Stimulated activated CD8-positive, alpha-beta memory T cell treated with anti-CD3 and anti-CD28 coated beads, Interleukin-15, amount 100 ng/mL, for 1 hour (primary cell): ENCODE measurements around the gene CLN3.
"Not testable (repeated sequence)": the region's sequence is repeated elsewhere in the genome, so short reads cannot be mapped to it uniquely, and the experiment has no call there.

Experiments used
- DNase-seq: peaks from one replicate; pipeline ENCODE4 v3.0.0-alpha.2; 2020; ENCODE audit warnings: low read depth

CLN3 gene

DNA sequence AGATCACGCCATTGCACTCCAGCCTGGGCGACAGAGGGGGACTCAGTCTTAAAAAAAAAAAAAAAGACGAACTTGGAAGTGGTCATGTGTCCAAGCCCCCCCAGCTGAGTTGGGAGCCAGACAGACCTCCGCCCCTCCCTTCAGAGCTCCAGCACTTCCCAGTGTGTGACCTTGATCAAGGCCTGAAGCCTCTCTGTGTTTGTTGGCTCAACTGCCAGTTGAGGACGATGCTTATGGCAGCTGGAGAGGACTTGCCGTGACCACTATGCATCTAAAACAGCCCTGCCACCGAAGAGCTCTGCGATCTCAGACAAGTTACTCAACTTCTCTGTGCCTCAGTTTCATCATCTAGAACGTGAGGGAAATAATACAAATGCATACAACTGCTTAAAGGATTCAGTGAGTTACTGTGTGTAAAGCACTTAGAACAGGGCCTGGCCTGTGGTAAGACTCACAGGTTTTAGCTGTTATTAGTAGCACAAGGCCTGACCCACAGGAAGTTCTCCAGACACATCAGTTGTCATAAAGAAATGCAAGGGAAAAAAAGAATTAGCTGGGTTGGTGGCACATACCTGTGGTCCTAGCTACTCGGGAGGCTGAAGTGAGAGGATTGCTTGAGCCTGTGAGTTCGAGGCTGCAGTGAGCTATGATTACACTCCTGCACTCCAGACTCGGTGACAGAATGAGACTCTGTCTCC lies 21.8 kb upstream of the CLN3 start:
- DNase-seq: no peak

DNA sequence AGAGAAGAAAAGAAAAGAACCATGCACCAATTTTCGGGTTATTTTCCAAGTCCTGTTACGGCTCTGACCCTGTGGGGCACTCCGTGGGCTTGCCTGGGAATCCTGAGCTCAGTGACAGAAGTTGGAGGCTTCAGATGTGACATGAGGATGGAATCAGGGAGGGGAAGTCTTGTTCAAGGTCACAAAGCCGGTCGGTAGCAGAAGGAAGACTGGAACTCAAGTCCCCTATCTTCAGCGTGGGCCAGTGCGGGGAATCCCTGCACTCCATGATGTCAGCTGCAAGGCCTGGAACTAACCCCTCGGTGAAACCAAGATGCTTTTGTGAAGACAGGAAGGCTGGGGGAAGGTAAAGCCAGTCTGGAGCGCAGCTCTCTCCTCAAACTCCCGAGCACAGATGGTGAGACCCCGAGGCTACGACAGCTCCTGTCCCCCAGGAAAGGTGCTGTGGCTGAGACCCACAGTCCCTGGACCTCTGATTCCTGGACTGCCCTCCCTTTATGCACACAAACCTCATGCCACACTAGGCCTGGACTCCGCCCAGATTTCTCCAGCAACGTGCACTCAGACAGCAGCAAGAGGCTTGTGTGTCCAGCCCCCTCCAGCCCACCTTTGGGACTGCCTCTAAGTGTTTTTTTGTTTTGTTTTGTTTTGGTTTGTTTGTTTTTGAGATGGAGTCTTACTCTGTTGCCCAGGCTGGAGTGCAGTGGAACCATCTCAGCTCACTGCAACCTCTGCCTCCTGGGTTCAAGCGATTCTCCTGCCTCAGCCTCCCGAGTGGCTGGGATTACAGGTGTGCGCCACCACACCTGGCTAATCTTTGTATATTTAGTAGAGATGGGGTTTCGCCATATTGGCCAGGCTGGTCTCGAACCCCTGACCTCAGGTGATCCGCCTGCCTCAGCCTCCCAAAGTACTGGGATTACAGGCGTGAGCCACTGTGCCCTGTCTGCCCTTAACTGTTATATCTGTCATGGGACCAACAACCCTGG lies 20.2 kb upstream of the CLN3 start:
- no peak for DNase-seq

DNA sequence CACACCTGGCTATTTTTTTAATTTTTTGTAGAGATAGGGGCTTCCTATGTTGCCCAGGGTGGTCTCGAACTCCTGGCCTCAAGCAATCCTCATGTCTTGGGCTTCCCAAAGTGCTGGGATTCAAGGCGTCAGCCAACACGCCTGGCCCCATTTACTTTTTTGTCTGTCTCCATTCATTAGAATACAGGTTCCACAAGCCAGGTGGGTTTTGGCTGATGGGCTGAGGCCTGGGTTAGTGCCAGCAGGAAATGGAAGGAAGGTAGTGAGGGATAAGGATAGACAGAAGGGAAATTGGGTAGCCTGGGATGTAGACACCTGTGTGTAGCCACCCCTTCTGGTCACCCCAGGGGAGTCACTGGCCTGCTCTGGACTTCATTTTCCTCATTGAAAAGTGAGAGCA lies 19.2 kb upstream of the CLN3 start:
- DNase-seq: no peak

DNA sequence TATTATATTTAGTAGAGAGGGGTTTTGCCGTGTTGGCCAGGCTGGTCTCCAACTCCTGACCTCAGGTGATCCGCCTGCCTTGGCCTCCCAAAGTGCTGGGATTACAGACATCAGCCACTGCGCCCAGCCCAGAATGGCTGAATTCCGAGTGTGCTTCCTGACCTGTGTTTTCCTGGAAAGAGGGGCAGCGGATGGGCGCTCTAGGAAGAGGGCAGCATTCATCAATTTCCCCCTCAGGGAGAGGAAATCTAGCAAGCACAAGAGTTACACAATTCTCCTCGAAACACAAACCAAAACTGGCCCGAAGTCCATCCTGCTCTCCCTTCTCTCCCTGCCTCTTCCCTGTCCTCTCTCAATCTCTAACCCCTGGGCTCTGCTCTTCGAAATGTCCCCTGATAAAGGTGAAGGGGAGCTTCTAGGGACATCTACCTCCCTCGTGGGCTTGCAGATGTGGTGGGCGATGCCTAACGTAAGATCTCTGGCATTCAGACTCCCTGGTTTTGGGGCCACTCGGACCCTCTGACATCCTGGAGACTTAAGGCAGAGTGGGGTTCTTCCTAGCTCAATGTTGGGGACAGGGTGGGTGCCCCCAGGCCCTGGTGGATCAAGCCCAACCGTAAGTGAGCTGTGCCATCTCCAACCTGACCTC lies 13.7 kb upstream of the CLN3 start:
- no peak for DNase-seq

DNA sequence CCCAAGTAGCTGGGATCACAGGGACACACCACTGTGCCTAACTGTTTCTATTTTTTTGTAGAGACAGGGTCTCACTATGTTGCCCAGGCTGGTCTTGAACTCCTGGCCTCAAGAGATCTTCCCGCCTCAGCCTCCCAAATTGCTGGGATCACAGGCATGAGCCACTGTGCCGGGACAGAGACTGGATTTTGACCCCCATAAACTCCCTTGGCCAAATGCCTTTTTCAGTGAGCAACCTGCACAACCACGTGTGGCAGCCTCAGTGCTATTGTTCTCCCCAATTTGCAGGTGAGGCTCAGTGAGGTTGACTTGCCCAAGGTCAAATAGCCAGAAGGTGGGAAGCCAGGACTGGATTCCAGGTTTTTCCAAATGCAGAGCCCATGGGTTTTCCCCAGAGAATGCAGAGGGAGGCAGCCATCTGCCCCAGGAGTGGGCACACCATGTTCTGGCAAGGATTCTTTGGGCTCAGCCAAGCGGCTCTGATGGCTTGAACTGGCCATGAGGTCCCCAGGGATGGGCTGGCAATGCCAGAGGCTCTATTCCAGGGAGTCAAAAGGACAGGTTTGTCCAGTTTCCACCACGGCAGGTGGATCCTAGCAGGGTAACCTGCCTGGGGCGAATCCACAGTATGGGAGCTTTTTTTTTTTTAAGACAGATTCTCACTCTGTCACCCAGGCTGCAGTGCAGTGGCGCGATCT lies 13.0 kb upstream of the CLN3 start:
- DNase-seq: no peak

DNA sequence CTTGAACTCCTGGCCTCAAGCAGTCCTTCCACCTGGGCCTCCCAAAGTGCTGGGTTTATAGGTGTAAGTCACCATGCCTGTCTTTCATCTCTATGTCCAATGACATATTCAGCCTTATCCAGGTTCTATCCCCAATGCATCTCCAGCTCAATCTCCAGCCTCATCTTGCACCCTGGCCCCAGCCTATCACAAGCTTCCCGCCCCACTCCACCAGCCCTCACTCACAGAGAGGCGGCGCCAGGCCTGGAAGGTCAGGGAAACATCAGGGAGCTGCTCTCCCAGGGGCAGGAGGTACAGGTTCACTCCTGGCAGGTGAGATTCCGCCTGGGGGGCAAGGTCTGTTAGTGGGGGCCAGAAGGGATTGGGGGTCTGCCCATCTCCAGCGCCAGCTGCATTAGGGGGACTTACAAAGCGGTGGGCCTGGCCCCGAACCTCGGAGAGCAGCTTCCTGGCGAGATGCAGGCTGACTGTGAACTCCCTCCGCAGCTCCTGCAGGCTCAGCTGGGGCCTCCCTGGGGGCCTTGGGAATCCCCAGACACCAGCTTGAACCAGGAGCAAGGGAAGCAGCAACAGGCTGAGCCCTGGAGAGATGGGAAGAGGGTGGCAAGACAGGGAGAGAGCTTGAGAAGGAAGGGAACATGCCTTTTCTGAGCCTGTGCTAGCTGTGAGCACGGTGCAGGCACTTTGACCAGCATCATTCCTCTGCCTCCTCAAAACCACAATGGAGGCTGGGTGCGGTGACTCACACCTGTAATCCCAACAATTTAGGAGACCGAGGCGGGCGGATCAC lies 11.8 kb upstream of the CLN3 start:
- no peak for DNase-seq

DNA sequence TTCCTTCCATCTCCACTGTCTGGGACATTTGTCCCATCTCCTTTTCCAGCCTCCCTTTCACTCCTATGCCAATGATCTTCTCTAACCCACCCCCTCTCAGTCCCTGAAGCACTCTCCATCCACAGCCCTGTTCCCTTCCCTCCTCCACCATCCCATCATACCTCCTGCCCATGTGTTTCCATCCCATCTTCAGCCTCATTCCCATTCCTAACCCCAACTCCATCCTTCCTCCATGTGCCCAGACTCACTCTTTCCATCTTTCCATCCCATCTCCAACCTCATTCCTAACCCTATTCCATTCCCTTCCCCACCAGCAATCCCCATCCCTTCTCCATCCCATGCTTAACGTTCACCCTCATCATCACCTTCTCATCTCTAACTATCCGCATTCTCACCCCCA lies 10.4 kb upstream of the CLN3 start:
- DNase-seq: no peak

DNA sequence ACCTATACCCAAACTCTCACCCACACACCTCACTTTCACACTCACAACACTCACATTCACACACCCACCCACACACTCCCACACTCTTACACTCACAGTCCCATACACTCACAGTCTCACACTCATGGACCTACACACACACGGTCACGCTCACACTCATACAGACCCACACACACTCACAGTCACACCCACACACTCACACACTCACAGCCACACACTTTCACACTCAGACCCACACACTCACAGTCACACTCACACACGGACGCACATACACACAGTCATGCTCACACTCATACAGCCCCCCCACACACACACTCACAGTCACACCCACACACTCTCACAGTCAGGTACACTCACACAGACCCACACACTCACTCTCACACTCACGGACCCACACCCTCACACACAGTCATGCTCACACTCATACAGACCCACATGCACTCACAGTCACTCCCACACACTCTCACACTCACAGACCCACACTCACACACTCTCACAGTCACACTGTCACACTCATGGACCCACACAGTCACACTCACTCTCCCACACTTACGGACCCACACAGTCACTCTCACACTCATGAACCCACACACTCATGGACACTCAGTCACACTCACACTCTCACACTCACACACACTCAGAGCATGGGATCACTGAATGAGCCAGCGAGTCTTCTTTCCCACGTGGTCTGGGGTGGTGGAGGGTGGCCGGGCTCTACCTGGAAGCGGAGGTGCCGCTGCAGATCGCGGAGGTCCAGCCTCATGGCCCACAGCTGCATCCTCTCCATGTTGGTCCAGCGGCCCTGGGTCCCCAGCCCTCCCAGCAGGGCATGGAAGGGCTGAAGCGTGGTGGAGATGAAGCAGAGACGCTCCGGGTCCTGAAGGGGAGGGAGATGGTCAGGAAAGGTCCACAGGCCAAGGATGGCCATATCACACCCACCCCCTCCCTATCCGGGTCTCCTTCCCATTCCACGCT lies 9.7 kb upstream of the CLN3 start:
- no peak for DNase-seq

DNA sequence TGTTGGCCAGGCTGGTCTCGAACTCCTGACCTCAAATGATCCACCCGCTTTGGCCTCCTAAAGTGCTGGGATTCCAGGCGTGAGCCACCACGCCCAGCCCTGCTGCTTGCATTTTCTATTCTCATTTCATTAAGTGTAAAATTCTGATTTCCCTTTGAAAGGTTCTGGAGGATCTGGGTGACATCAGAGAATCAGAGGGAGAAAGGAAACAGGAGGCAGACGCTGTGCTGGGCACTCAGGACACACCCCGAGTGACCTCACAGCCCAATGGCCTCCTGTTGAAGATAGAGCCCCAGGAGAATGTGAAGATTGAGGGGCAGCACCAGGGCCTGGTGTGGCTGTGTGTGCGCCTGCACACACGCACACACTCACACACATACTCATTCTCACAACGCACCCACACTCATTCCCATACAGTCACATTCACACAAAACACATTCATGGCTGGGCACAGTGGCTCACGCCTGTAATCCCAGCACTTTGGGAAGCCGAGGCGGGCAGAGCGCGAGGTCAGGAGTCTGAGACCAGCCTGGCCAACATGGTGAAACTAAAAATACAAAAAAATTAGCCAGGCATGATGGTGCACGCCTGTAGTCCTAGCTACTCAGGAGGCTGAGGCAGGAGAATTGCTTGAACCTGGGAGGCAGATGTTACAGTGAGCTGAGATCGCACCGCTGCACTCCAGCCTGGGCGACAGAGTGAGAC lies 8.8 kb upstream of the CLN3 start:
- not testable (repeated sequence) for DNase-seq

DNA sequence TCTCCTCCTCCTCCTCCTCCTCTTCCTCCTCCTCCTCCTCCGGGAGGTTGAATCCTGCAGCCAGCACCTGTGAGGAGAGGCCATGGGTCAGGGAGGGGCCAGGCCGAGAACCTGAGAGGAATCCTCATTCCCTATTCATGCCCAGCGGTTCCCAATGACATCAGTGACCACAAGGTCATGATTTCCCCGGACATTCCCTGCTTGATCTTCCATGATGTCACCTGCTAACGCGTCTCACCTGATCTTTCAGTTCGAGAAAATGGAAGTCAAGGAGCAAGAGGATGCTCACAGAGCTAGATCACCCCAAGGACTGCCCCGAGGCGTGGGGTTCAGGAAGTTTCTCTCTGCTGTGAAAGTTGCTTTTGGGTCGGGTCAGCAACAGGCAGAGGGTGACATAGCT lies 8.0 kb upstream of the CLN3 start:
- DNase-seq: no peak

DNA sequence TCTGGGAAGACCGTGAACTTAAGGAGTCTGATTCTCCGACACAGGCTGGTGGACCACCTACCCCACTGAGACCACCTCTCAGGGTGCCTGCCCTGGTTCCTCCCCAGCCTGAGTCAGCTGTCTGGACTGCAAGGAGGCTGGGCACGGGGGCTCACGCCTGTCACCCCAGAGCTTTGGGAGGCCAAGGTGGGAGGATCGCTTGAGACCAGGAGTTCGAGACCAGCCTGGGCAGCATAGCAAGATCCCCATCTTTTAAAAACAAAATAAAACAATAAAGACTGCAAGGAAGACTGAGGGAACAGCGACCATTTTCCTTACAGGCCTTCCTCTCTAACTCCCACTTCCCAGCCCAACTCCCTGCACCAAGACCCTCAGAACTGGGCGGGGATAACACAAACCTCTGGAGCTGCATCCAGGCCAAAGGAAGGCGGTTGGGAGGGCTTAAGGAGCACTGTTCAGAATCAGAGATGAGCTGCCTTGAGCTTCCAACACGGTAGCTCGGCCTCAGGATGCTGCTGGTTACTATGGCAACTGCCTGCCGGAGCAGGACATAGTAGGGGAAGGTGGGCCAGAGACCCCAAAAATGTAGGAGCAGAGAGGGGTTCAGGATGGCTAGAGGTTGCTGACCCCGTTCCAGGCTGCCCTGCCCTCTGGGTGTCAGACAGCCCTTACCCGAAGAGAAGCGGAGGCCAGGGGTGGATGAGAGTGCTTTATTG lies 7.0 kb upstream of the CLN3 start:
- DNase-seq: no peak

DNA sequence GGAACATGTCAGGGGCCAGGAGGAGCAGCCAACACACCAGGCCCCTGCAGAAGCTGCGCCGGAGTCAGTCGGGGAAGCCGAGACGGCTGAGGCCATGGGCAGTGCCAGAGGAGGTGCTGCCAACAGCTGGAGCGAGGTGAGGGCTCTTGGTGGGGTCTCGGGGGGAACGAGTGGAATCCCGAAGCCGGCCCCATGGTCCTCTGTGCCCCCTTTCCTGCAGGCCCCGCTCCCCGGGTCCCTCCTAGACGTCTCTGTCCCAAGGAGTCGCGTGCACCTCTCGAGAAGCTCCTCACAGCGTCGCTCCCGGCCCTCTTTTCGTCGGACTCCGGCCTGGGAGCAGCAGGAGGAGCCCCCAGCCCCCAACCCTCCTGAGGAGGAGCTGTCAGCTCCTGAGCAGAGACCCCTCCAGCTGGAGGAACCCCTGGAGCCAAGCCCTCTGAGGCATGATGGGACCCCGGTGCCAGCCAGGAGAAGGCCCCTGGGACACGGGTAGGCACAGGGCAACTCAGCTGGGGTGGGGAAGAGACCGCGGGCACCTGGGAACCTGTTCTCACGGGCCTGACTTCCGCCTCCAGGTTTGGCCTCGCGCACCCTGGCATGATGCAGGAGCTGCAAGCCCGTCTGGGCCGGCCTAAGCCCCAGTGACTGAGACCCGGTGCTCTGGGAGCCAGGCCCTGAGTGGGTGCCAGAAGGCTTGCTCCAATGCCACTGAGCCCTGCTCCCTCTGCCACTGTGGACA lies 6.2 kb upstream of the CLN3 start:
- DNase-seq: no peak

DNA sequence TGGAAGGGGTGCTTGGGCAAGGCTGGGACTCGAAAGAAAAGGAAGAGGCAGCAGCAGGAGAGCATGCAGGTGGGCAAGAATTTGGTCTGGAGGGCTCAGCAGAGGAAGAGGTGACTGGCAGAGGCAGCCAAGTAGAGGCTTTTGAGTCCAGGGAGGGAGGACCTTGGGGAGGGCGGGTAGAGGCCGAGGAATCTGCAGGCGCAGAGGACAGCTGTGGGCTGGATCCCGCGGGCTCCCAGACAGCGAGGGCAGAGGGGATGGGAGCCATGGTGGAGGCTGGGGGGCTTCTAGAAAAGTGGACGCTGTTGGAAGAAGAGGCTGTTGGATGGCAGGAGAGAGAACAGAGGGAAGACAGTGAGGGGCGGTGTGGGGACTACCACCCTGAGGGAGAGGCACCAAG lies 5.5 kb upstream of the CLN3 start:
- no peak for DNase-seq

DNA sequence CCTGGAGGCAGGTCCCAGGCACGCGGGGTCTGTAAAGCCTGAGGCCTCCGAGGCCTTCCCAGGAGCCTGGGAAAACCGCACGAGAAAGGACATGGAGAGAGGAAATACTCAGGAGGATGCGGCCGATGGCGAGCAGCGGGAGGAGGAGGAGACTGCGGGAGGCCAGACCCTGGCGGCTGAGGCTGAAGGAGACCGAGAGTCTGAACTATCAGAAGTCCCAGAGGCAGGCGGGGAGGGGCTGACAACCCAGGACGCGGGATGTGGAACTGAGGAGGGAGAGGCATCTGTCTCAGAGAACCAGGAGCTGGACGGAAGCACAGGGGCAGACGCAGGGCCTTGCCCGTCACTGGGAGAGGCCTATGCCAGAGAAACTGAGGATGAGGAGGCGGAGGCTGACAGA lies 5.0 kb upstream of the CLN3 start:
- no peak for DNase-seq

DNA sequence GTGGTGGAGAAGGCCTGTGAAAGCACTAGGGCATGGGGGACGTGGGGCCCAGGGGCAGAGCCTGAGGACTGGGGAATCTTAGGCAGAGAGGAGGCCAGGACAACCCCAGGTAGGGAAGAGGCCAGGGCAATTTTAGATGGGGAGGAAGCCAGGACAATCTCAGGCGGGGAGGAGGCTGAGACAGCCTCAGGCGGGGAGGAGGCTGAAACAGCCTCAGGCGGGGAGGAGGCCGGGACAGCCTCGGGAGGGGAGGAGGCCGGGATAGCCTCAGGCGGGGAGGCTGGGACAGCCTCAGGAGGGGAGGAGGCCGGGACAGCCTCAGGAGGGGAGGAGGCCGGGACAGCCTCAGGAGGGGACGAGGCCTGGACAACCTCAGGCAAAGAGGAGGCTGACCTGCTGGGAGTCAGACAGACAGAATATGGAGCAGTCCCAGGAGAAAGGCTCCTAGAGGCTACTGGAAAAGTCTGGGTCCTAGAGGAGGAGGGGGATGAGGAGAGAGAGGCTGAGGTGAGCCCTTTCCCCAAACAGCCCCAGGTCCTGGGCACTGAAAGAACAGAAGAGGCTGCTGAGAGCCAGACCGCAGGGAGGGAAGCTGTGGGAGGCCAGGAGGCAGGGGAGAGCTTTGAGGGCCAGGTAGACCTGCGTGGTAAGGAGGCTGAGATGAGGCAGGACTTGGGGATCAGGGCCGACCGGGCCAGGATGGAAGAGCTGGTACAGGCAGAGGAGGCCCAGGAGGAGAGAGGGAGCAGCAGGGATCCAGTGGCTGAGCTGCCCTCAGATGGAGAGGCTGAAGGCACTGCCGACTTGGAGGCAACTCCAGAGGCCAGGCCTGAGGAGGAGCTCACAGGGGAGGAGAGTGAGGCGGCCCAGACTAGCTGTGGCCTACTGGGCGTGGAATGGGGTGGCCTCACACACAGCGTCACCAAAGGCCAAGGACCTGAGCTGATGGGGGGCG lies 4.2 kb upstream of the CLN3 start:
- no peak for DNase-seq

DNA sequence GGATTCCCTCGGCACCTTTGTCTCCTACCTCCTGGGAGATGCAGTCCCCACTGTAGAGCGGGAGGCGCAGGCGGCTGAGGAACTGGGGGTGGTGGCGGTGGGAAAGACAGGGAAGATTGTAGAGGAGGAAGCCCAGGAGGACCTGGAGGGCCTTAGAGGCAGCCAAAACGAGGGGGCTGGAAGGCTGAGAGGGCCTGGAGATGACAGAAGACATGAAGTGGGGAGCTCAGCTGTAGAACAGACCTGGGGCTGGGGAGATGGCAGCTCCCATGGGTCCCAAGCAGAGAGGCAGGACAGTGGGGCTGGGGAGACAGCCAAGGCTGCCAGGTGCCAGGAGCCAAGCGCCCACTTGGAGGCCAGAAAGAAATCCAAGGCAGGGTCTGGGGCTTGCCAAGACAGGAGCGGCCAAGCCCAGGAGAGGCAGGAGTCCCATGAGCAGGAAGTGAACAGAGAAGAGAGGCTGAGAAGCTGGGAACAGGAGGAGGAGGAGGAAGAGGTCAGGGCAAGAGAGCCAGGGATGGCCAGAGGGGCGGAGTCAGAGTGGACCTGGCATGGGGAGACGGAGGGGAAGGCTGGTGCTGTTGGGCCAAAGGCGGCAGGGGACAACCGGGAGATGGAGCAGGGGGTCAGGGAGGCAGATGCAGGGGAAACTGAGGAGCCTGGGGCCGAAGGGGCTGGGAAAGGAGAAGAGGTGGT lies 3.4 kb upstream of the CLN3 start:
- DNase-seq: no peak
